Activated CD8-positive, alpha-beta memory T cell treated with anti-CD3 and anti-CD28 coated beads for 24 hours (primary cell): ENCODE measurements around the gene GOLGA5.
"Not testable (repeated sequence)": the region's sequence is repeated elsewhere in the genome, so short reads cannot be mapped to it uniquely, and the experiment has no call there.

ENCODE experiments used
- DNase-seq: peaks from one replicate; pipeline ENCODE4 v3.0.0-alpha.2; 2020

GOLGA5 gene

GRCh38 chr14:92832137-92832700, 38.1 kb downstream of the GOLGA5 start:
- DNase-seq: no peak

- DNase-seq: no peak
Observed at GRCh38 chr14:92841930-92842329, 47.8 kb downstream of the GOLGA5 start.

- no peak for DNase-seq
Observed at GRCh38 chr14:92844204-92844603, 50.1 kb downstream of the GOLGA5 start.

- DNase-seq: no peak
Observed at GRCh38 chr14:92846162-92846897, 52.2 kb downstream of the GOLGA5 start.

GRCh38 chr14:92847278-92847677, 53.2 kb downstream of the GOLGA5 start:
- no peak for DNase-seq

- no peak for DNase-seq
Observed at GRCh38 chr14:92847749-92848148, 53.6 kb downstream of the GOLGA5 start.

- DNase-seq: no peak
Observed at GRCh38 chr14:92848887-92849286, 54.8 kb downstream of the GOLGA5 start.

- DNase-seq: no peak
Observed at GRCh38 chr14:92850492-92850891, 56.4 kb downstream of the GOLGA5 start.

GRCh38 chr14:92853136-92853535, 59.0 kb downstream of the GOLGA5 start:
- not testable (repeated sequence) for DNase-seq

GRCh38 chr14:92860049-92860840, 66.1 kb downstream of the GOLGA5 start:
- DNase-seq: no peak

GRCh38 chr14:92861856-92862745, 68.0 kb downstream of the GOLGA5 start:
- no peak for DNase-seq

GRCh38 chr14:92863286-92864080, 69.4 kb downstream of the GOLGA5 start:
- no peak for DNase-seq

- DNase-seq: no peak
Observed at GRCh38 chr14:92865674-92866073, 71.6 kb downstream of the GOLGA5 start.

- no peak for DNase-seq
Observed at GRCh38 chr14:92866181-92866752, 72.2 kb downstream of the GOLGA5 start.

GRCh38 chr14:92866901-92867865, 73.1 kb downstream of the GOLGA5 start:
- DNase-seq: no peak

GRCh38 chr14:92874962-92875661, 81.0 kb downstream of the GOLGA5 start:
- DNase-seq: no peak

GRCh38 chr14:92877757-92878431, 83.8 kb downstream of the GOLGA5 start:
- DNase-seq: no peak

- no peak for DNase-seq
Observed at GRCh38 chr14:92880351-92880750, 86.2 kb downstream of the GOLGA5 start.

- no peak for DNase-seq
Observed at GRCh38 chr14:92880851-92881250, 86.7 kb downstream of the GOLGA5 start.
